PC-3 (cell line): ENCODE measurements around the gene TAS1R2.

Source experiments
- EZH2 ChIP-seq: fragments of 300-600 bp; sonication (generic); IDR thresholded peaks from one replicate; pipeline ENCODE4 v1.6.1; 2017; ENCODE audit warnings: antibody characterized with exemption, mild to moderate bottlenecking, low read length; ENCODE audit not compliant: unreplicated experiment
- TF ChIP-seq, protein P1 (sequence below): fragments of 300-600 bp; sonication (generic); conservative IDR thresholded peaks from 2 replicates; pipeline ENCODE4 v1.5.1; 2017; ENCODE audit warnings: antibody characterized with exemption, low read depth, mild to moderate bottlenecking, low read length

DNA sequence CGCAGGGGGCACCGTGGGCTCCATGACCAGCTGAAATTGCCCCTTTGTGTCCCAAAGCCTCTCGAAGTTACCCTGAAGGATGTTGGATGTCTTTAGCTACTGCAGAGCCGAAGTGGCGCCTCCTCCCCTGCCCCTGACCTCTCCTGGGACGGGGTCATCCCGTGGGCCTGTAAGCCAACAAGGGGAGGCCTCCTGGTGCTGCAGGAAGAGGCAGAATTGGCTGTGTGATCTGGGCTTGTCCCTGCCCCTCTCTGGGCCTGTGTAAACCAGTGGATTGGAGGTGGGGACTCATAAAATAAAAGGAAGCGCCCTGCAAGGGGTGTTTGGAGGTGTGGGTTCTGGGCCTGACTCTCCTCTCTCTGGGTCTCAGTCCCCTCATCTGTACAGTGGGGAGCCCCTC lies 2.1 kb upstream of the TAS1R2 start:
- no peak for TF ChIP-seq EZH2
- TF ChIP-seq, protein P1, sequence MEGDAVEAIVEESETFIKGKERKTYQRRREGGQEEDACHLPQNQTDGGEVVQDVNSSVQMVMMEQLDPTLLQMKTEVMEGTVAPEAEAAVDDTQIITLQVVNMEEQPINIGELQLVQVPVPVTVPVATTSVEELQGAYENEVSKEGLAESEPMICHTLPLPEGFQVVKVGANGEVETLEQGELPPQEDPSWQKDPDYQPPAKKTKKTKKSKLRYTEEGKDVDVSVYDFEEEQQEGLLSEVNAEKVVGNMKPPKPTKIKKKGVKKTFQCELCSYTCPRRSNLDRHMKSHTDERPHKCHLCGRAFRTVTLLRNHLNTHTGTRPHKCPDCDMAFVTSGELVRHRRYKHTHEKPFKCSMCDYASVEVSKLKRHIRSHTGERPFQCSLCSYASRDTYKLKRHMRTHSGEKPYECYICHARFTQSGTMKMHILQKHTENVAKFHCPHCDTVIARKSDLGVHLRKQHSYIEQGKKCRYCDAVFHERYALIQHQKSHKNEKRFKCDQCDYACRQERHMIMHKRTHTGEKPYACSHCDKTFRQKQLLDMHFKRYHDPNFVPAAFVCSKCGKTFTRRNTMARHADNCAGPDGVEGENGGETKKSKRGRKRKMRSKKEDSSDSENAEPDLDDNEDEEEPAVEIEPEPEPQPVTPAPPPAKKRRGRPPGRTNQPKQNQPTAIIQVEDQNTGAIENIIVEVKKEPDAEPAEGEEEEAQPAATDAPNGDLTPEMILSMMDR = no peak
